Measurements from ENCODE around the gene POLR3A.

POLR3A gene

DNA sequence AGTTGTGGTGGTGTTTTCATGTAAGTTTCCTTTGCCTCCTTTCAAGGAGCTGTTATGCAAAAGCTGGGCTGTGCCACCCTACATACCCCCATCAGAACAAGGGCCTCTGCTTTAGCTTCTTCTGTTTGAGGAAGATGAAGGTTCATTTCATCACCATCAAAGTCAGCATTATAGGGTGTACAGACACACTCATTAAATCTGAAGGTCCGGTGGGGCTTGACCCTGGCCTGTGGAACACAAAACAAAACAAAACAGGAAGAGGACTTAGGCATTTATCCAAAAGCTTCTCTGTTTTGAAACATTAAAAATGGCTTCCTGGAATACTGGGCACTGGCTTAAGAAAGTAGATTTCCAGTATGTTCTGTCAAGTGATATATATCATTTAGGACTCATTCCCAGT, 15.8 kb downstream of the POLR3A start:
- TF ChIP-seq, protein P1, sequence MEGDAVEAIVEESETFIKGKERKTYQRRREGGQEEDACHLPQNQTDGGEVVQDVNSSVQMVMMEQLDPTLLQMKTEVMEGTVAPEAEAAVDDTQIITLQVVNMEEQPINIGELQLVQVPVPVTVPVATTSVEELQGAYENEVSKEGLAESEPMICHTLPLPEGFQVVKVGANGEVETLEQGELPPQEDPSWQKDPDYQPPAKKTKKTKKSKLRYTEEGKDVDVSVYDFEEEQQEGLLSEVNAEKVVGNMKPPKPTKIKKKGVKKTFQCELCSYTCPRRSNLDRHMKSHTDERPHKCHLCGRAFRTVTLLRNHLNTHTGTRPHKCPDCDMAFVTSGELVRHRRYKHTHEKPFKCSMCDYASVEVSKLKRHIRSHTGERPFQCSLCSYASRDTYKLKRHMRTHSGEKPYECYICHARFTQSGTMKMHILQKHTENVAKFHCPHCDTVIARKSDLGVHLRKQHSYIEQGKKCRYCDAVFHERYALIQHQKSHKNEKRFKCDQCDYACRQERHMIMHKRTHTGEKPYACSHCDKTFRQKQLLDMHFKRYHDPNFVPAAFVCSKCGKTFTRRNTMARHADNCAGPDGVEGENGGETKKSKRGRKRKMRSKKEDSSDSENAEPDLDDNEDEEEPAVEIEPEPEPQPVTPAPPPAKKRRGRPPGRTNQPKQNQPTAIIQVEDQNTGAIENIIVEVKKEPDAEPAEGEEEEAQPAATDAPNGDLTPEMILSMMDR (IDR thresholded peaks at IDR 0.05; ENCODE audit: extremely low read depth, missing control alignments) = no peak
- DNase-seq (ENCODE audit: low spot score) = no peak

DNA sequence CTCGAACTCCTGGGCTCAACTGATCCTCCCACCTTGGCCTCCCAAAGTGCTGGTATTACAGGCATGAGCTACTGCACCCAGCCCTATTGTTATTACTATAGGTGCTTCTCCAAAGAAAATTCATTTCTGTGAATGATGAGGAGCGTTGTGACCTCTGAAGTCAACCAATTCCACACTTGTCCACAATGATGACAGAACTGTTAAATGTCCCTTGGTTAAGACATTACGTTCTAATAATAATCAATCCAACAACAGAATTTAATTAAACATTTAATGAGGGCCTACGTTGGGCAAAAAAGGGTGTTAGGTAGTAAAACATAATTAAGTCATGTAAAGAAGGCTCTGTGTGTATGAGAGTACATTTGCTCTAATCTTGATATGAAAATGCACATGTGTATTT, 18.2 kb downstream of the POLR3A start:
- TF ChIP-seq, protein P1 (IDR thresholded peaks at IDR 0.05; ENCODE audit: extremely low read depth, missing control alignments) = no peak
- no peak for DNase-seq (ENCODE audit: low spot score)

GRCh38 chr10:78010278-78010677, 19.0 kb downstream of the POLR3A start:
- TF ChIP-seq, protein P1 (IDR thresholded peaks at IDR 0.05; ENCODE audit: extremely low read depth, missing control alignments) = no peak
- no peak for DNase-seq (ENCODE audit: low spot score)

GRCh38 chr10:78009662-78010061, 19.7 kb downstream of the POLR3A start:
- DNase-seq (ENCODE audit: low spot score) = no peak
- TF ChIP-seq, protein P1 (IDR thresholded peaks at IDR 0.05; ENCODE audit: extremely low read depth, missing control alignments) = no peak

- DNase-seq (ENCODE audit: low spot score) = no peak
- TF ChIP-seq, protein P1 (IDR thresholded peaks at IDR 0.05; ENCODE audit: extremely low read depth, missing control alignments) = no peak
These were observed 22.1 kb downstream of the POLR3A start for GRCh38 chr10:78007172-78007571.

DNA sequence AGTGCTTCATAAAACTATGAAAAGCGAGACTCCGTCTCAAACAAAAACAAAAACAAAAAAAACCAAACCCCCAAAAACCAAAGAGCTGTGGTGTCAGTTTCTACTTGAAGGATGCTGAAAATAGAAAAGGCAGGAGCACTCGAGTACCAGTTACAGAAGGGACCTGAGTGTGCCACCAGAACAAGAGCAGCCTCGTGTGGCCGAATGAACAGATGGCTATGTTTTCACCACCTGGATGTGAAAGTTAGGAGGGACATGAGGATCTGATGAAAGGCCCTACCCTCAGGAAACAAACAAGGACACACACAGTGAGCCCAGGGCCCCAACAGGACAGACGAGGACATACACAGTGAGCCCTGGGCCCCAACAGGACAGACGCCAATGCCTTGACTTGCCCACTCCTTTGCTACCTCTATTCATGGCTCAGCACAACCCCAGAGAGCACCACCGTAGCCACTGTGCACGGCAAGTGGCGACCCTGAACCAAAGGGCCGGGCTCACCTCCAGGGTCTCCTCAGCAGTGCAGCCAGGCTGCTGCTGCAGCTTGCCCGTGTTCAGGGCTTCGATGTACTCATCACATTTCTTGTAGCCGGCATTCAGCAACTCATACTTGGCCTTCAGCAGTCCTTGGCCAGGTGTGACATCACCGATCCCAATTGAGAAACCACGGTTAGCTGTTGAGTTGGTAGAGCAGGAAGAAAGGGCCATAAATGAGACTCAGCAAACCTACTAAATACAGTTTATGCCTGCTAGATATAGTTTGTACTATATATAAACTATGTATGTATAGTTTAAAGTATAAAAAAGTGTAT, 24.9 kb downstream of the POLR3A start:
- DNase-seq (ENCODE audit: low spot score) = no peak
- TF ChIP-seq, protein P1 (IDR thresholded peaks at IDR 0.05; ENCODE audit: extremely low read depth, missing control alignments) = no peak

DNA sequence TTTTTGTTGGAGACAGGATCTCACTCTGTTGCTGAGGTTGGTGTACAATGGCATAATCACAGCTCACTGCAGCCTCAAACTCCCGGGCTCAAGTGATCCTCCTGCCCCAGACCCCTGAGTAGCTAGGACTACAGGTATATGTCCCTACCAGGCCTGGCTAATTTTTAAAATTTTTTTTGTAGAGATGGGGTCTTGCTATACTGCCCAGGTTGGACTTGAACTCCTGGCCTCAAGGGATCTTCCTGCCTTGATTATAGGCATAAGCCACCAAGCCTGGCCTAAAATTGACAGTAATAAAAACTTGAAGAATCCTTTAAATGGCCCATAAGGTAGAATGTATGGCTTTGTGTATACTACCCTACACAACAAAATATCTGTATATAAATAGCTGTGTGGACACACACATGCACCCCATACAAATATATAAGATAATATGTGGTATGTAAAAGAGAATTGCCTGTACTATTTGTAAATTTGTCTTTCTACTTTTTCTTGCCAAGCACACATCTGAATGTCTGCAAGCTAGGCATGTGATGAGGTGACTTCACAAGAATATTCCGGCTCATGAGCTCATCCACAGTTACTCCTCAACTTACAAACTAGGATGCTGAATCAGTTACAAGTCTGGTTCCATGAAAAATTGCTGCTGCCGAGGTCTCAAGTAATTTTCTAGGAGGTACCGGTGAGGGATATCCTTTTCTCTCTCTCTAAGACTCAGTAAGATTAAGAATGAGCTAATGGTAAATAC, 26.6 kb downstream of the POLR3A start:
- DNase-seq (ENCODE audit: low spot score) = no peak

More for the DNA sequence above, 26.6 kb downstream of the POLR3A start:
- TF ChIP-seq, protein P1 (IDR thresholded peaks at IDR 0.05; ENCODE audit: extremely low read depth, missing control alignments) = no peak
